TTC549 (cell line): ENCODE measurements around the gene METTL5.
"Not testable (repeated sequence)": the region's sequence is repeated elsewhere in the genome, so short reads cannot be mapped to it uniquely, and the experiment has no call there.

Experiments
- FAIRE-seq: peaks from 2 replicates; lab custom pipeline; 2012; peaks lifted over from hg19 to GRCh38; lab: Jason Lieb, UNC

The METTL5 gene

DNA sequence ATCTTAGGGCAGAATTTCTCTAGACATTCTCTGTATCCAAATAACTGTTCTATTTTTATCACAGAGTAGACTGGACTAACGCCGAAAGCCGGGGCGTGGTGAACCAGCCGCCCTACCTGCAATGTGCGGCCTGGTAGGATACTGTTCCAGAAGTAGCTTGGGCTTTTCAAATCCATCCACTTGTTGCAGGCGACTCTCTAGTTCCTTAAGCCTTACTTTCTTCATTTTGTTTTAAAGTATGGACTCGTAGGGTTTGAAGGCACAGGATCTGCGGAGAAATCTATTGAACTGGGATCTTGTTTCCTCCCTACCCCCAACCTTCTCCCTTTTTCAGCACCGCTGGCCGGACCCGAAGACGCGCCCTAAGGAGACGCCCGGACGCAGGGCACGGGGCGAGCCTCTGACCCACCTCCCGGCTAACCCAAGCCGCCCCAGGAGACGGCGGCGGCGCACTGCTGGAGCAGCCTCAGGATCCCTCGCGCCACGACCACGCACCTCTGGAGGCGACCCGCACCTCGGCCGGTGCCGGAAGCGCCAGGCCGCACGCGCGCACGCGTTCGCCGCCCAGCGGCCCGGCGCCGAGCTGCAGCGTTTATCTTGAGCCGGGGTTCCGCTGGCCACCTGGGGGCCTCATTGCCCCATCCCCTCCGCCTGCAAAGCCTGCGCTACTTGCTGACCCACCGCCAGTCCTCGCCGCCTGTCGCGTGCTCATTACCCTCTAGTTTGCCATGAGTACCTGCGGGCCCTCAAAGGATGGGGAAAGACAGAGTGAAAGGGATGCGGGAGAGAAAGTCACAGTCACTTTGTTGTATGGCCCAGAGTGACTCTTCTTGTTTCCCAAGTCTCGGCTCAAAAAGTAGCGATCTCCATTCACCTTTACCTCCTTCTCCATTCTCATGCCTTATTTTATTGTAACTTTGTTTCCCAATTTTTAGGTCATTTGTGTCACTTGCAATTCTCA, at the start of gene METTL5:
Gene METTL5, minus strand, starts transcription at position 533 of the 961 bp plus-strand sequence. Its CDS starts 308 bp downstream, at position 225.
- no peak for FAIRE-seq

- no peak for FAIRE-seq
Measured at GRCh38 chr2:169871994-169872393, 47.3 kb upstream of the METTL5 start.

GRCh38 chr2:169871369-169871768, 46.7 kb upstream of the METTL5 start:
- not testable (repeated sequence) for FAIRE-seq

- FAIRE-seq = no peak
Measured at GRCh38 chr2:169868951-169869350, 44.2 kb upstream of the METTL5 start.

- FAIRE-seq = no peak
Measured at GRCh38 chr2:169867579-169867978, 42.9 kb upstream of the METTL5 start.

- not testable (repeated sequence) for FAIRE-seq
Measured at GRCh38 chr2:169866230-169866629, 41.5 kb upstream of the METTL5 start.

DNA sequence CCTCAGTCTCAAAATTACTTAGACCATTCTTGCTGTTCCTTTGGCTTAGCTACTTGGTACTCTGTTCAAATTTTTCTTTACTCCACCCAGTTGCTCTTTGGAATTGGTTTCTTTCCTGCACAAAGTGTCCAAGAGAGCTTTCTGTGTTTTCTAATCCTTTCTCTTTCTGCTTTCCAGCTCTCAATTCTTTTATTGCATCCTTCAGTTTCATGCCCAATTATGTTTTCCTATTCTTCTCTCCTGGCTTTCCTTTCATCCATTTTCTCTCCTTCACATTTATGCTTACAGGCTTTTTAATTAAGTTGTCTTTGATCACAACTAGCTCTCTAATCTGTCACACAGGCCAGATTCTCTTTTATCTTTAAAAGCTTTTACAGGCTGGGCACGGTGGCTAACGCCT, 40.8 kb upstream of the METTL5 start:
- FAIRE-seq = no peak

DNA sequence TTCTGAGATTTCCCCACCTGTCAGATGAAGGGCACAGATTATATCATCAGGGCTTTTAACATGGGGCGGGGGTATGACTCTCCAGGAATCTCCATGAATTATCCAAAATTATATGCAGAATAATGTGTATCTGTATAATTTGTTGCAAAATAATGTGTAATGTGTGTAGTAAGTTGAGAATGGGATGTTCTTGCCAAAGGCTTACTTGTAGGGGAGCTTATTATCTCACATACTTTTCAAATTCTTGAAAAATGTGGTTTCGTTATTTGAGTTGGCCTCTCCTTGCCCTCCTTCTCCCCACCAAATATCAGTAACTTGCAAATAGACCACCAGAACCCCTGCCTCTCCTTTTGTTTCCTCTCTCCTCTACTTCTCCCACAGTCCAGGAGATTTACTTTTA, 38.1 kb upstream of the METTL5 start:
- FAIRE-seq = no peak

- FAIRE-seq = no peak
Measured at GRCh38 chr2:169860149-169860548, 35.4 kb upstream of the METTL5 start.

DNA sequence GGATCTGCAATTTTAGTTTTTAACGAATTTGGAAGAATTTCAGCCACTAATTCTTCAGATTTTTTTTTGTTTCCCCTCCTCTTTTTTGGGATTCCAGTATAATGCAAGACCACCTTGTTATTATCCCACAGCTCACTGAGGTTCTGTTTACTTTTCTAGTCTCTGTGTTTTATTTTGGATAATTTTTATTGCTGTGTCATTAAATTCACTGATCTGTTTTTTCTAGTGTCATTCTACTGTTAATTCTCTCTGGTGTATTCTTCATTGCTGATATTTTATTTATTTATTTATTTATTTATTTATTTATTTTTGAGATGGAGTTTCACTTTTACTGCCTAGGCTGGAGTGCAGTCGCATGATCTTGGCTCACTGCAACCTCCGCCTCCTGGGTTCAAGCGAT, 34.7 kb upstream of the METTL5 start:
- no peak for FAIRE-seq

DNA sequence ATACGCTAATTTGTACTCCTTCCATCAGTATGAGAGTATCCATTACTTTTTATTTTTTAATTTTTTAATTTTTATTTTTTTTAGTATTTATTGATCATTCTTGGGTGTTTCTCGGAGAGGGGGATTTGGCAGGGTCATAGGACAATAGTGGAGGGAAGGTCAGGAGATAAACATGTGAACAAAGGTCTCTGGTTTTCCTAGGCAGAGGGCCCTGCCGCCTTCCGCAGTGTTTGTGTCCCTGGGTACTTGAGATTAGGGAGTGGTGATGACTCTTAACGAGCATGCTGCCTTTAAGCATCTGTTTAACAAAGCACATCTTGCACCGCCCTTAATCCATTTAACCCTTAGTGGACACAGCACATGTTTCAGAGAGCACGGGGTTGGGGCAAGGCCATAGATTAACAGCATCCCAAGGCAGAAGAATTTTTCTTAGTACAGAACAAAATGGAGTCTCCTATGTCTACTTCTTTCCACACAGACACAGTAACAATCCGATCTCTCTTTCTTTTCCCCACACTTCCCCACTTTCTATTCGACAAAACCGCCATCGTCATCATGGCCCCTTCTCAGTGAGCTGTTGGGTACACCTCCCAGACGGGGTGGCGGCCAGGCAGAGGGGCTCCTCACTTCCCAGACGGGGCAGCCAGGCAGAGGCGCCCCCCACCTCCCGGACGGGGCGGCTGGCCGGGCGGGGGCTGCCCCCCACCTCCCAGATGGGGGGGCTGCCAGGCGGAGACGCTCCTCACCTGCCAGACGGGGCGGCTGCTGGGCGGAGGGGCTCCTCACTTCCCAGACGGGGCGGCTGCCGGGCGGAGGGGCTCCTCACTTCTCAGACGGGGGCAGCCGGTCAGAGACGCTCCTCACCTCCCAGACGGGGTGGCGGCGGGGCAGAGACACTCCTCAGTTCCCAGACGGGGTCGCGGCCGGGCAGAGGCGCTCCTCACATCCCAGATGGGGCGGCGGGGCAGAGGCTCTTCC, 30.9 kb upstream of the METTL5 start:
- FAIRE-seq = not testable (repeated sequence)

- FAIRE-seq = no peak
Measured at GRCh38 chr2:169853041-169853668, 28.4 kb upstream of the METTL5 start.

GRCh38 chr2:169849710-169850109, 25.0 kb upstream of the METTL5 start:
- no peak for FAIRE-seq

DNA sequence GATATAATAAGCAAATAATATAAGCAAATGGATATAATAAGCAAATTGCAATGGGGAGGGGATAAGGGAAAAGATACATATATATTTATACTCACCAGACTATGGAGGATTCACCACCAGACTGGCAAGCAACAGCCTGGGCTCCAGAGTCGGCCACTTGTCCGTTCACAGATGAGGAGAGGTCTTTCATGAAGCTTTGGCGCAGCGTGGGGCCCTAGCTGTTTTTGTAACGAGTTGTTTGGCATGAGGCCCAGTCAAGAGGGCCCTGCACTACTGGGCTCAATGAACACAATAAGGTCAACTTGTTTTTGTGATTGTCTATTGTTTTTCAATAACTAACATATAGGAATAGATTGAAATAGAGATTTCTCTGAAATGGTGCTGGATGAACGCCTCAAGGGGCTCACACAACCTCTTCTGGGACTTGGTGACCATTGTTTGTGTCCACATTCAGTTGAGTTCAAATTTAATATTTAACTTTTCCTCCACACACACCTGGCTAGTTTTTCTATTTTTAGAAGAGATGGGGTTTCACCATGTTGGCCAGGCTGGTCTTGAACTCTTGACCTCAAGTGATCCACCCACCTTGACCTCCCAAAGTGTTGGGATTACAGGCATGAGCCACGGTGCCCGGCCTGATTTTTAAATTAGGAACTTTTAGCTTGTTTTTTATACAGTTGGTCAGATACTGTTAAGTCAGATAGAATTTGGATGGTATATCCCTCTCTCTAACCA, 24.4 kb upstream of the METTL5 start:
- FAIRE-seq = not testable (repeated sequence)

DNA sequence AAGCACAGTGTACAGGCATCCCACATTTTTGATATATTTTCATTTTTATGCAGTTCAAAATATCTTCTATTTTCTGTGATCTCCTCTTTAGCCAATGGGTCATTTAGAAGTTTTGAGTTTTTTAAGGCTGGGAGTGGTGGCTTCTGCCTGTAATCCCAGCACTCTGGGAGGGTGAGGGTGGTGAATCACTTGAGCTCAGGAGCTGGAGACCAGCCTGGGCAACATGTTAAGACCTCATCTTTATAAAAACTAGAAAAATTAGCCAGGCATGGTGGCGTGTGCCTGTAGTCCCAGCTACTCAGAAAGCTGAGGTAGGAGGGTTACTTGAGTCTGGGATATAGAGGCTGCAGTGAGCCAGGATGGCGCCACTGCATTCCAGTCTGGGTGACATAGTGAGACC, 20.3 kb upstream of the METTL5 start:
- FAIRE-seq = no peak

- not testable (repeated sequence) for FAIRE-seq
Measured at GRCh38 chr2:169841625-169842024, 16.9 kb upstream of the METTL5 start.

DNA sequence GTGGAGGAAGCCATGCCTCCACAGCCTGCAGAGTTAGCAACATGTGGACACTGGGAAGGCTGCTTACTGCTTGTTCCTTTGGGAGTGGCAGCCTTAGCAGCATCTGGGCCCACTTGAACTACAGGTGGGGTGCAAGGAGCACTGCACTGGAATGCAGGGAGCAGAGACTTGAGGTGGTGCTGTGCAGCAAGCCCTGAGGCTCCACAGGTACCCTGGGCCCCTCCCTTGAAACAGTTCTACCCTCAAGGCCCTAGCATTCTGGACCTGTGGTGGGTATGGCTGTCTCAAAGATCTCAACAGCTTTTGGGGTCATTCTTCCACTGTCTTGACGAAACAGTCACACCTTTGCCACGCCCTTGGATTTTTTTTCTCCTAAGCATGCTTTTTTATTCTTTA, 16.0 kb upstream of the METTL5 start:
- FAIRE-seq = no peak

GRCh38 chr2:169839954-169840746, 15.4 kb upstream of the METTL5 start:
- no peak for FAIRE-seq

- FAIRE-seq = no peak
Measured at GRCh38 chr2:169838743-169839489, 14.2 kb upstream of the METTL5 start.

DNA sequence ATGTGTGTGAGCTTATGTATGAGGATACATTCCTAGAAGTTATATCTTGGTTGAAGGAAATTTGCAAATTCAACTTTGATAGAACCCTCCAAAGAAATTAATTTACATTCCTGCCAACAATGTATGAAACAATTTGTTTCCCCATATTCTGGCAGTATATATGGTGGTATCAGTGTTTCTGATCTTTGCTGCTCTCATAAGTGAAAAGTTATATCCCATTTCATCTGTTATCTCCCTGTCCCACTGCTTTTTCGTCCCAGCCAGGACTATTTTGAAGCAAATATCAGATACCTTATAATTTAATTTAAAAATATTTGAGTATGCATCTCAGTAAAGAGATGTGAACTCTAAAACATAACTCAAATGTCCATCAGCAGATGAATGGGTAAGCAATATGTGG, 9.7 kb upstream of the METTL5 start:
- FAIRE-seq = no peak
